GM19452 (cell line): ENCODE measurements around the gene PARD6G.

Source experiments
- ATAC-seq: cut with Tn5 transposase; IDR thresholded peaks from one replicate; pipeline ENCODE4 v1.9.1; 2021; ENCODE audit not compliant: unreplicated experiment

Gene PARD6G

GRCh38 chr18:80115035-80115434 lies 132.3 kb downstream of the PARD6G start:
- no peak for ATAC-seq

GRCh38 chr18:80112624-80113248 lies 134.6 kb downstream of the PARD6G start:
- no peak for ATAC-seq

- peak; percentile 24 for ATAC-seq
Measured at GRCh38 chr18:80109676-80110078, 137.6 kb downstream of the PARD6G start.

- ATAC-seq = peak; percentile 74
Measured at GRCh38 chr18:80108739-80109675, 138.3 kb downstream of the PARD6G start, which contains the start of gene ADNP2. ADNP2 (plus strand) TSS chr18:80109262; CDS start chr18:80117543, 8,281 bp downstream.

- no peak for ATAC-seq
Measured at GRCh38 chr18:80108121-80108536, 139.2 kb downstream of the PARD6G start.

- ATAC-seq = no peak
Measured at GRCh38 chr18:80107426-80107825, 139.9 kb downstream of the PARD6G start.
